GM21390 (cell line): ENCODE measurements around the gene ZFYVE21.

ENCODE experiments used
- ATAC-seq: cut with Tn5 transposase; IDR thresholded peaks from one replicate; pipeline ENCODE4 v1.9.1; 2021; ENCODE audit not compliant: unreplicated experiment

The ZFYVE21 gene

GRCh38 chr14:103723748-103724081 lies 8.1 kb downstream of the ZFYVE21 start:
- no peak for ATAC-seq

- no peak for ATAC-seq
These were observed 8.5 kb downstream of the ZFYVE21 start for GRCh38 chr14:103724116-103724515.

- ATAC-seq = no peak
These were observed 9.5 kb downstream of the ZFYVE21 start for GRCh38 chr14:103725001-103725682.

GRCh38 chr14:103725739-103726395 lies 10.3 kb downstream of the ZFYVE21 start:
- no peak for ATAC-seq

- no peak for ATAC-seq
These were observed 10.9 kb downstream of the ZFYVE21 start for GRCh38 chr14:103726474-103726873.

GRCh38 chr14:103727313-103727980 lies 11.8 kb downstream of the ZFYVE21 start:
- no peak for ATAC-seq

- no peak for ATAC-seq
These were observed 12.5 kb downstream of the ZFYVE21 start for GRCh38 chr14:103728141-103728540.

- ATAC-seq = no peak
These were observed 13.1 kb downstream of the ZFYVE21 start for GRCh38 chr14:103728721-103729120.

- ATAC-seq = no peak
These were observed 14.2 kb downstream of the ZFYVE21 start for GRCh38 chr14:103729496-103730448.

- ATAC-seq = no peak
These were observed 15.0 kb downstream of the ZFYVE21 start for GRCh38 chr14:103730490-103731035.

- no peak for ATAC-seq
These were observed 15.9 kb downstream of the ZFYVE21 start for GRCh38 chr14:103731481-103731880.

- no peak for ATAC-seq
These were observed 16.6 kb downstream of the ZFYVE21 start for GRCh38 chr14:103731916-103732867.

GRCh38 chr14:103732868-103733620 lies 17.4 kb downstream of the ZFYVE21 start:
- ATAC-seq = no peak

- no peak for ATAC-seq
These were observed 18.0 kb downstream of the ZFYVE21 start for GRCh38 chr14:103733651-103734050.

- no peak for ATAC-seq
These were observed 18.7 kb downstream of the ZFYVE21 start for GRCh38 chr14:103734081-103734888.

GRCh38 chr14:103735022-103735421 lies 19.4 kb downstream of the ZFYVE21 start:
- no peak for ATAC-seq

GRCh38 chr14:103735439-103735814 lies 19.8 kb downstream of the ZFYVE21 start:
- no peak for ATAC-seq

GRCh38 chr14:103735815-103736545 lies 20.4 kb downstream of the ZFYVE21 start:
- no peak for ATAC-seq
